HG03432 (cell line): ENCODE results near the gene LEMD1.
"Not testable (repeated sequence)": the region's sequence is repeated elsewhere in the genome, so short reads cannot be mapped to it uniquely, and the experiment has no call there.

Source experiments
- ATAC-seq: cut with Tn5 transposase; IDR thresholded peaks from one replicate; pipeline ENCODE4 v1.9.1; 2021; ENCODE audit warnings: mild to moderate bottlenecking, moderate library complexity; ENCODE audit not compliant: unreplicated experiment

Gene LEMD1

GRCh38 chr1:205382990-205383389 lies 38.9 kb downstream of the LEMD1 start:
- not testable (repeated sequence) for ATAC-seq

DNA sequence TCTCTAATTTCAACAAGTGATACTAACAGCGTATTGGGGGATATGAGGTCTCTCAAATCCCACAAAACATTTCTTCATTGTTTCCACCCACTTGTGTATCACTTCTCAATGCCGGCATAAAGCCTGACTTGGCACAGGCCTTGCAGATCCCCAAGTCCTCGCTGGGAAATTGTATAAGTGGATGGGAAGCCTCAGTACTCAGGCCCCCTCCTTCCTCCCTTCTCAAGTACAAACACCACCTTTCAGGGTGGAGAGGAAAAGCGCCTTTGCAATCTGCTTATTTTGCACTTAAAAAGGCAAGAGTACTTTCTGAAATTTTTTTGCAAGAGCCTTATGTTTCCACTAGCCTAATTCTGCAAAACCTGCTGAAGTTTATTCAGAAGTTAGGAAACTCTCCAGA lies 39.3 kb downstream of the LEMD1 start:
- no peak for ATAC-seq

DNA sequence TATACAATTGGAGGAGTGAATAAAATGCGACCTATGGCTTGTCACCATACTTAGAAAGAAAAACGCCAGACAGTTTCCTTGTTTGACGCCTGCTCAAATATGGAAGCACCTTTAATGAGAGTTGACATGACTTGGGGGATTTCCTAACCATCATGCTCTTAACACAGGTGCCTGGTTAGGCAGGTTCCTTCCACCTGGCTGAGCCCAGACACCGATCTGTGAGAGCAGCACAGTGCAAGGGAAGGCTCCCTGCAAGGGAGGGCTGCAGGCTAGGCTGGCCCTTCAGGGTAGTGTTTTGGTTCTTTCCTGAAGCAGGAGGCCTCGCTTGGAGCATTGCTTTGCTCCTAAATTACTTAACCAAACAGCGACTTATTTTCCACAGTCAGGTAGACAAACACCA lies 40.6 kb downstream of the LEMD1 start:
- no peak for ATAC-seq

DNA sequence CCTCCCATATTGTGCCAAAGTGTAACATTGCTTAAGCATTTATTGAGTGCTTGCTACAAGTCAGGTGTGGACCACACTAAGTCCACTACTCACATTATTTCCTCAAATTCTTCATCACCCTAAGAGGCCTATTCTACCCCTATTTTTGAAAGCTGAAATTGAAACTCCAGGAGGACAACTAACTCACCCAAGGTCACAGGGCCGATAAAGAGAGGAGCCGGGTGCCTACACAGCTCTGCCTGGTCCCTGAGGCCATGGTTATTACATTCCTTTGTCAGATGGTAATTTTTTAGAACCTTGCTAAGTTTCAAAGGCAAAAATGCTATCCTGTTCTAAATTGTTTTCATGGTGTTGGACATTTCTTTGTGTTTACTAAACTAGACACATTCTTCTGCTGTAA lies 41.0 kb downstream of the LEMD1 start:
- no peak for ATAC-seq

- ATAC-seq: no peak
Observed at GRCh38 chr1:205379056-205379455, 42.8 kb downstream of the LEMD1 start.

GRCh38 chr1:205377355-205377754 lies 44.5 kb downstream of the LEMD1 start:
- no peak for ATAC-seq

DNA sequence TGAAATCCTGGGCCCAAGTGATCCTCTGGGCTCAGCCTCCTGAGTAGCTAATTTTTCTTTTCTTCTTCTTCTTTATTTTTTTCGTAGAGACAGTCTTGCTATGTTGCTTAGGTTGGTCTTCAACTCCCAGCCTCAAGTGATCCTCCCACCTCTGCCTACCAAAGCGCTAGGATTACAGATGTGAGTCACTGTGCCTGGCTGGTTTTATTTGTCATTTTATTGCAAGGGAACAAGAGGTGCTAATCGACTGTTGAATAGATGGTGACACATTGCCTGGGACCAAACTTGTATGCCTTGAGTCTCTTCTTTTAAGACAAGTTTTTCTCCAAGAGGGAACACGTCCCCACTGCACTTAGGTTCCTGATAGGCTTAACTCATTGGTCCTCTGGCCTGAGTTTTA lies 45.1 kb downstream of the LEMD1 start:
- no peak for ATAC-seq

GRCh38 chr1:205375835-205376545 lies 45.9 kb downstream of the LEMD1 start:
- ATAC-seq: no peak

DNA sequence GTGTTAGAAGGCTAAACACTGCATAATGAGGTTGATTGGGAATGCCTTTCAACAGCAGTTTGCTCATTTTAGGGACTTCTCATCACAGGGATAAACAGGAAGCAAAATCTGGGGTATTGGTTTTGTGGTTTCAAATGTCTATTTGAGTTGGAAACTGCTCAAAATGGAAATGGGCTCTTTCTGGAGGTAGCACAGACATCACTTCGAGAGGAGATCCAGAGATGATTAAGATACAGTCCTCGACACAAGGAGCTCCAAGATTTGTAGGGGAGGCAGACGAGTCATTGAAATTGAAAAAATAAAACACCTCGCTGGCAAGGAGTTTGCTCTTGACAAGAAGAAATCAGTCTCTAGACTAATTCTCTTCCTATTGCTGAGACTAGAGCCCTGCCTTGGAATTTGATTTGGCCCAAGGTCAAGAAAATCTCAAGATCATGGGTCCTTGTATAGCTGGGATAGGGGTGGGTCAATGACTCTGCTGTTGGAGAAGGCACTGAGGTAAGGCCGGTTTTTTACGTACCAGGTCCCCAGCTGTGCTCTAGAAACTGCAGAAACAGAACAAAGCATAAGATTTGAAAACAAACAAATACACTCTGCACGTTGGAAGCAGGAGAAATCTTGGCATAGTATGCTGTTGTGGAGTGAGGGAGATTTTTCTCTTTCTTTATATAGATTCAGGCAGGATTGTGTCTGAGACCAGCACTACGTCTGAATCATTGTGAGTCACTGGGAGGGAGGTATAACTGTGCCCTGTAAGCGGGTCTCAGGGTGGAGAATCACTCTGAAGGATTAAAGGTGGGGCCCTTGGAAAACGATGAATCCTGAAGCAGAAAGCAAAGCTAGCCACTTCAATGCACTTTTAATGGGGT lies 47.4 kb downstream of the LEMD1 start:
- ATAC-seq: no peak

GRCh38 chr1:205373798-205374175 lies 48.1 kb downstream of the LEMD1 start:
- no peak for ATAC-seq

DNA sequence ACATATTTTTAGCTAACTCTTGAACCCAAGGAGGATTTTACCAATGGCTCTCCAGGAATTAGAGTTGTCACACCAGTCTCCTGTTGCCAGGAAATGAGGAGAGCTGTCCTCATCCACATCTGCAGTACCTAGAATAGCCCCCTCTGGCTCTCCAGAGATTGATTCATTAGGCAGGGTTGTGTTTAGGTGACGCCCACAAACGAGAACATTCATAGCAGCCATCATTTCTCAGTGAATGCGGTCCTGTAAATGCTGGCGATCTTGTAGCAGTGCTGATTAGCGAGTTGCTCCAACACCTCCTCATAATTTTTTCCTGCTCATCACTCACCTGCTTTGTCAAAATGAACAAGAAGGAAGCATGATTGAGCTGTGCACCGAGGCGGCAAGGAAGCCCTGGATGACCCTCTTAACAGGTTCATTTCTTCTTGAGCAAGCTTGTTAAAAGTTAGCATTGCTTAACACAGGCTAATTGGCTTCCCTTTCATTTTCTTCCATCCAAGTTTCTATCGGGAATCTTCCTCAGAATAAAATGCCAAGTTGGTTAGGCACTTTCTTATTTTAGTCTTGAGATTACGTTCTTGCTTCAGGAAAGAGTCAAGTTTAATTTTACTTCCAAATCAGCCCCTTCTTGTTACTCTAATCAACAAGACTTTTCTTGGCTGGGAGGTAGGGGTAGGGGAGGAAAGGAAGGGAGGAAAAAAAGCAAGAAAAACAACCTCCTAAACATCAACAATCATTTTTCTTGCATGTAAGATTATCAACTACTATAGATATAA lies 48.6 kb downstream of the LEMD1 start:
- ATAC-seq: no peak

GRCh38 chr1:205371871-205372660 lies 49.8 kb downstream of the LEMD1 start:
- ATAC-seq: no peak

DNA sequence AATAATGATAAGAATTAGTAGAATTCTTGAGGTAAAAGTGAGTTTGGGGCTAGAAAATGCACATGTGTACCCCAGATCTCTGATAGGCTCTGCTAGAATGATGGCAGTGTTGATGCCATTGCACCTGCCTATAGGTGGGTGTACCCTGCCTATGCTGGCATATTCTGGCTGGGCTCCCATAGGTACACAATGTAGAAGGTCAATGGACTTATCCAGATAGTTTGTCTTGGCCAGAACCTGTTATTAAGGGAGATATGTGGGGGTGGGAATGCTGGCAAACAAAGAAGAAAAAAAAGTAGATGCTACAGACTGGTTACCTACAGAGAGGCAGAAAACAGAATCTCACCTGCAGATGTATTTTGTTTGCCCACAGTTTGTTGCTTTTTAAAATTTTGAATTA lies 51.1 kb downstream of the LEMD1 start:
- no peak for ATAC-seq

GRCh38 chr1:205369701-205370123 lies 52.1 kb downstream of the LEMD1 start:
- no peak for ATAC-seq

GRCh38 chr1:205368478-205368877 lies 53.4 kb downstream of the LEMD1 start:
- no peak for ATAC-seq

DNA sequence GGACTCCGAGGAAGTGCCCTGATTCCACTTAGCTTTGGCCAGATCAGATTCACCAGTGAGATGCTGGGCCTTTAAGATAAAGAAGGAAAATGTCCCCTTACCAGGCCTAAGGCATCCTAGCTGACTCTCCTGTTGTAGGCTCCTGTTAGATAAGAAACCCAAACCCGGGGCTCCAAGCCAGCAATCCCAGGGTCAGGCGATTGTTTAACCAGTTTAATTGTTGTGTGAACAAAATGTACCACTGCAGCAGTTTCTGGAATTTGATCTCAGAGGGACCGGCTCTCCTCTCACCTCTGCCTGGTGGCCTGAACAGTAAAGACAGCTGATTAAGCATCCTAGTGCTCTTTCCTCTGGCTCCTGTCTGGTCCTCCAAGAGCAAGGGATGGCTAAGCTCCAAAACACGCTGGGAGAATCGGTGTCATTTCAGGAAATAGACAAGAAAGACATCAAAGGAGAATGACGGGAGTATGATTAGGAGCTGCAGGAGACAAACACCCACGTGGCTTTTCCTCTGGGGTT lies 55.9 kb downstream of the LEMD1 start:
- no peak for ATAC-seq

GRCh38 chr1:205365086-205365485 lies 56.8 kb downstream of the LEMD1 start:
- not testable (repeated sequence) for ATAC-seq

GRCh38 chr1:205360891-205361290 lies 61.0 kb downstream of the LEMD1 start:
- no peak for ATAC-seq

- no peak for ATAC-seq
Observed at GRCh38 chr1:205359771-205360565, 61.9 kb downstream of the LEMD1 start.

DNA sequence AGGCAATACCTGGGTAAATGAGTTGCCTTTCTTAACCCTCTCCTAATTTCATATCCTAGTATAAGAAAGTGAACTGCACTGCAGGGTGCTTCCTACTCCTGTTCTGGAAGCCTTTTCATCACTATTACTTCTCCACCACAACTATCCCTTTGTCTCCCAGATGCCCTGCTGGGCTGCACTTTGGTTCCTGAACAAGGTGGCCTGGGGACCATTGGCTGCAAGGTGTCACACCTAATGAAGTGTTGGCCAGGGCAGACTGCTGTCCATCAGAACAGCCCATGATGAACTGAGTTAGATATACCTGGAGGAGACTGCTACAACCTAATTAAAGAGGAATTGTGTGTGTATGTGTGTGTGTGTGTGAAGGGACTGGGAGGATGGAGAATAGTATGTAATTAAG lies 63.3 kb downstream of the LEMD1 start:
- no peak for ATAC-seq
